ENCODE measurements around the gene MTERF2.

The MTERF2 gene

DNA sequence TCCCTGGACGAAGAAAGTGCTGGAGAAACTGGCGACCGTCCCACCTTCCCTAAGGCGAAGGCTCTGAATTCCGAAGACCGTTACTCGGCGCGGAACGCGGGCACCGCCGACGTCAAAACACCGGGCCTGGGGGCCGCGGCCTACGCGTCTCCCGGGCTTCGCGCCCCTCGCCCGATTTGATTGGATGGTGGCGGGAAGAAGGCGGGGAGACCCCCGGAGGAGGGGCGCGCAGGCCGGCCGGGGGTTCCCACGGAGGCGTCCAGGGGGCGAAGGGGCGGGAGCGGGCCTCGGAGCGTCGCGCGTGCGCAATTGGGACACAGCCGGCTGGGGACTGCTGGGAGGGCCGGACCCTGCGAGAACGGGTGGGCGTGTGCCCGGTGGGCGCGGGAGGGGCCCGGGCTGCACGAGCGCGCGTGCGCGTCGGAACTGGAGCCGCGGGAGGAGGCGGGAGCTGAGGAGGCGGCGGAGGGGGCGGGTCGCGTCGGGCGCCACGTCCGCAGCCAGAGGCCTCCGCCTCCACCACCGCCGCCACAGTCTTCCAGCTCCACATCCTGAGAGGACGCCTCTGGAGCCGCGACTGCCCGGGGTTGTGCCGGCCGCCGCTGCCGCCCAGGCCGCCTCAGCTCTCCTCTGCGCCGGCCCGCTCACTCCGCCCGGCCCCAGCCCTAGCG, 31.4 kb downstream of the MTERF2 start, which contains the start of gene TMEM263:
TSS of gene TMEM263 (plus strand) at position 531 of the 671 bp plus-strand sequence. CDS start 11,210 bp downstream, outside the sequence.
- TF ChIP-seq, protein P1, sequence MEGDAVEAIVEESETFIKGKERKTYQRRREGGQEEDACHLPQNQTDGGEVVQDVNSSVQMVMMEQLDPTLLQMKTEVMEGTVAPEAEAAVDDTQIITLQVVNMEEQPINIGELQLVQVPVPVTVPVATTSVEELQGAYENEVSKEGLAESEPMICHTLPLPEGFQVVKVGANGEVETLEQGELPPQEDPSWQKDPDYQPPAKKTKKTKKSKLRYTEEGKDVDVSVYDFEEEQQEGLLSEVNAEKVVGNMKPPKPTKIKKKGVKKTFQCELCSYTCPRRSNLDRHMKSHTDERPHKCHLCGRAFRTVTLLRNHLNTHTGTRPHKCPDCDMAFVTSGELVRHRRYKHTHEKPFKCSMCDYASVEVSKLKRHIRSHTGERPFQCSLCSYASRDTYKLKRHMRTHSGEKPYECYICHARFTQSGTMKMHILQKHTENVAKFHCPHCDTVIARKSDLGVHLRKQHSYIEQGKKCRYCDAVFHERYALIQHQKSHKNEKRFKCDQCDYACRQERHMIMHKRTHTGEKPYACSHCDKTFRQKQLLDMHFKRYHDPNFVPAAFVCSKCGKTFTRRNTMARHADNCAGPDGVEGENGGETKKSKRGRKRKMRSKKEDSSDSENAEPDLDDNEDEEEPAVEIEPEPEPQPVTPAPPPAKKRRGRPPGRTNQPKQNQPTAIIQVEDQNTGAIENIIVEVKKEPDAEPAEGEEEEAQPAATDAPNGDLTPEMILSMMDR (IDR thresholded peaks at IDR 0.05; ENCODE audit: control insufficient read depth, extremely low read depth, insufficient read depth): no peak
- peak; percentile 21 for DNase-seq (ENCODE audit: low read depth)
- H3K4me3 ChIP-seq (ENCODE audit: low read depth, low read length): peak within 1 kb of the TSS; percentile 91

DNA sequence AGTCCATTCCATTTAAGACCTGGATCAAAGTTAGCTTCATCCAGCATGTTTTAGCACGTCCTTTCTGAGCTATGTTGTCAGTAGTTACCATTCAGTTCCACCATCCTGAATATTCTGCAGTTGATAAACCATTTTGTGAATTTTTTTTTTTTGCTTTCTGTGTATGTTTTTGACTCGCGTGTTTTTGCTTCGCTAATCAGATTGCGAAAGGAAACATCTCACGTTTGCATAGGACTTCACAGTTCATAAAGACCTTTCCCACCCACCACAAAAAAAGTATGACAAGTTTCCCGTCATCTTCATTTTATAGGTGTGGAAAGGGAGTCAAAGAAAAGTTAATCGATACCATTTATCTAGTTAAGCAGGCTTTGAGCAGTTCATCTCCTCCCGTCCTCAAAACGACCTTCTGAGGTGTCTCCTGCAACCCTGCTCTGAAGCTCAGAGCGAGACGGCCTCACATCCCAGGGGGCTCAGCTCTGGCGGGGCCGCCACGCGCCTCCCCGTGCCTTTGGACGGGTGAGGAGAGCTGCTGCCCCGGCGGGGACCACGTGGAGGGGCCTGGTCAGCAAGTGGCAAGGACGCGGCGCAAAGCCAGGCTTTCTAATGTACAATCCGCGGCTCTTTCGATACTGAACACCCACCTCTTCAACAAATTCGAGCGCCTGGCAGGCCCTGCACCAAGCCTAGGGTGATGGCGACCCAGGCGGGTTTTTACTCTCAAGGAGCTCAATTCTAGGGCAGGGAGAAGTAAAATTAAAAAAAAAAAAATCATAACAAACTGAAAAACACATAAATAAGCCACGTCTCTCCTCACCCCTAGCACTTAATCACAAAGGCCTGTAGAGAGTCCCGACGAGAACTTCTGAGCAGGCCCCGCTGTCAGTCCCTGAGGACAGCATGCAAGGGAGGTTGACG, 32.2 kb downstream of the MTERF2 start:
- H3K4me3 ChIP-seq (ENCODE audit: low read depth, low read length): peak overlapping the region; percentile 91
- DNase-seq (ENCODE audit: low read depth): no peak
- TF ChIP-seq, protein P1 (IDR thresholded peaks at IDR 0.05; ENCODE audit: control insufficient read depth, extremely low read depth, insufficient read depth): no peak

DNA sequence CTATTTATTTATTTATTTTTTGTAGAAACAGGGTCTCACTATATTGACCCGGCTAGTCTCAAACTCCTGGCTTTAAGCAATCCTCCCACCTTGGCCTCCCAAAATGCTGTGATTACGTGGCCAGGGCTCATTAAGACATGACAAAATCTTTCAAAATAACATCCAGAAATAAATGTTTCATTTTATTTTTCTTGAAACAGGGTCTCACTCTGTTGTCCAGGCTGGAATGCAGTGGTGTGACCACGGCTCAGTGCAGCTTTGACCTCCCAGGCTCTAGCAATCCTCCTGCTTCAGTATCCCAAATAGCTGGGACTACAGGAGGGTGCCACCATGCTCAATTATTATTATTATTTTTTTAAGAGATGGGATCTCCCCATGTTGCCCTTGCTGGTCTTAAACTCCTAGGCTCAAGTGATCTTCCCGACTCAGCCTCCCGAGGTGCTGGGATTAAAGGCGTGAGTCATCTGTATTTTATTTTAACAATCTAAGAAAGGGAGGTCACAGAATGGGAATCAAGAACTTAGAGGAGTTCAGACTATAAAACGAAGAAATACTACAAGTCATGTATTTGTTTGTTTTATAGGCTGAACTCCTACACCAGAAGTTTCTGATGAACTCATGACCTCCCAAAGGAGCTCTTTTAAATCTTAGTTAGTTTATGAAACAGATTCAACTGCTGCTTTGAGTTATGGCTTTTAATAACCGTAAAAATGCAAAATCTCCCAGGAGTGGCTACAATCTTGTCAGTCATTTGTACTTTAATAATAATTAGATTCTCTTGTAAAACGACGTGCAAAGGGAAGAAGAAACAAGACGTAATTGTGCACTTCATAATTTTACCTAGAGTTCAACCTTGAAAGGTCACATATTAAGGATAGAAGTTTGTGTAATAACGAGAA, 33.3 kb downstream of the MTERF2 start:
- H3K4me3 ChIP-seq (ENCODE audit: low read depth, low read length): no peak overlapping the region
- no peak for DNase-seq (ENCODE audit: low read depth)
- TF ChIP-seq, protein P1 (IDR thresholded peaks at IDR 0.05; ENCODE audit: control insufficient read depth, extremely low read depth, insufficient read depth): no peak

DNA sequence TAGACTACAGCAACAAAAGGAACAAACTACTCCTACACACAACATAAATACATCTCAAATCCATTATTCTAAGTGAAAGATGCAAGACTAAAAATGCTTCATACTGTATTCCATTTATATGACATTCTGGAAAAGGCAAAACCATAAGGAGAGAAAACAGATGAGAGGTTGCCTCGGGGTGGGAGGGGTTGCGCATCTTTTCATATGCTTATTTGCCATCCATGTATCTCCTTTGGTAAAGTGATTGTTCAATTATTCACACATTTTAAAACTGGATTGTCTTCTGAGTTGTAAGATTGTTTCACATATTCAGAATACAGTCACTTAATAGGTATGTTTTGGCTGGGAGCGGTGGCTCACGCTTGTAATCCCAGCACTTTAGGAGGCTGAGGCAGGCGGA, 36.4 kb downstream of the MTERF2 start:
- no peak overlapping the region for H3K4me3 ChIP-seq (ENCODE audit: low read depth, low read length)
- TF ChIP-seq, protein P1 (IDR thresholded peaks at IDR 0.05; ENCODE audit: control insufficient read depth, extremely low read depth, insufficient read depth): no peak

DNA sequence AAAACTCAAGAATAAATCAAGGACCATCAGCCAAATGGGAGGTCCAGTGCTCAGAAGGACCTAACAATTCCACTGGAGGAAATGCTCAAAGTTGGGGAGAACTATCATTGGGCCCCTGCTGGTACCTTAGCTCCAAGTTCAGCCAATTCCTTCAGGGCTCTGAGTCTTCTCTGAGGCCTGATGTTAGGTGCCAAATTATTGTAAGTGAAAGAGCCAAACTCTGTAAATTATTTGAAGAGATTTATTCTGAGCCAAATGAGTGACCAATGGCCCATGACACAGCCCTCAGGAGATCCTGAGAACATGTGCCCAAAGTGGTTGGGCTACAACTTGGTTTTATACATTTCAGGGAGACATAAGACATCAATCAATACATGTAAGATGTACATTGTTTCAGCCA, 39.5 kb downstream of the MTERF2 start:
- no peak for DNase-seq (ENCODE audit: low read depth)
- TF ChIP-seq, protein P1 (IDR thresholded peaks at IDR 0.05; ENCODE audit: control insufficient read depth, extremely low read depth, insufficient read depth): no peak
- H3K4me3 ChIP-seq (ENCODE audit: low read depth, low read length): no peak overlapping the region

More for the DNA sequence above, 36.4 kb downstream of the MTERF2 start:
- DNase-seq (ENCODE audit: low read depth): no peak

DNA sequence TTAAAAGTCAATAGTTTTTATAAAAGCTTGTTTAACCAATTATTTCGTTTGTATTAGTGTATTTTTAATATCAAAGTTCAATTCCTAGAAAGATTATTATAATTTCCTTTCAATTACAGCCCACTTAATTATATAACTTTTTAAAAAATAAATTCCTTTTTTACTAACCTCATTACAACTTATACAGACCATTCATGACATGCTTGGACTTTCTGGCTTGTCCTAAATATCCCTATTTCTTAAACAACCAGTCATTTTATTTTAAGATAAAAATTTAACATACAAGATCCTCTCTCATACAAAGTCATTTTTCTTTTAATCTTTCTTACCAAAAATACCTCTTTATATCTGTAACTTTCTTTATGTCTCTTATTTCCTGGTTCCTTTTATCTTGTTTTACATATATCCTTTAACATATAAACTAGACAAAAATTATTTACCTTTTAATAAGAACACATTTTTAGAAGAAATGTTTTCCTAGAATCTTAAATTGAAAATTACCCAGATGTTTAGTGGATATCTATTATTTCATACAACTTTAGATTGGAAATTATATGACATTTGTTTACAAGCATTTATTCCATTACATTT, 41.6 kb downstream of the MTERF2 start:
- TF ChIP-seq, protein P1 (IDR thresholded peaks at IDR 0.05; ENCODE audit: control insufficient read depth, extremely low read depth, insufficient read depth): no peak
- H3K4me3 ChIP-seq (ENCODE audit: low read depth, low read length): no peak overlapping the region
- no peak for DNase-seq (ENCODE audit: low read depth)
